Suprapubic skin (tissue), 4 donors: Measurements from ENCODE around the gene IFT57.
A peak's percentile ranks its signal among the peaks of the same experiment; 100 is the strongest.

Experiments used
- CTCF ChIP-seq, 2 donors: fragments of 200-600 bp in 1 of 2; fragments of 450-650 bp in 1 of 2; sonication (generic) in 1 of 2; IDR thresholded peaks; one replicate each; pipeline ENCODE4 v1.5.1; 2016 to 2019; ENCODE audit warnings: antibody characterized with exemption in 2 of 2, mild to moderate bottlenecking in 1 of 2, moderate library complexity in 1 of 2
- POLR2A ChIP-seq, 2 donors: fragments of 450-650 bp; IDR thresholded peaks; one replicate each; pipeline ENCODE4 v1.6.1; 2017; ENCODE audit warnings: antibody characterized with exemption in 2 of 2, mild to moderate bottlenecking in 2 of 2, moderate library complexity in 2 of 2
- POLR2AphosphoS5 ChIP-seq, 3 donors: sonication (generic); formaldehyde crosslinking; IDR thresholded peaks; one replicate each; pipeline ENCODE4 v1.6.1; 2017; ENCODE audit warnings: antibody characterized with exemption in 3 of 3

- TF ChIP-seq CTCF (IDR thresholded peaks at IDR 0.05) (peak in 1 of 2 donors; percentile 7), POLR2AphosphoS5 (IDR thresholded peaks at IDR 0.05) (no peak), POLR2A (IDR thresholded peaks at IDR 0.05) (no peak)
These were observed 68.7 kb downstream of the IFT57 start for GRCh38 chr3:108153451-108153981.
